Osteoblast (primary cell): ENCODE measurements around the gene TNFSF12. TPM values are rescaled to one million over a fixed set of nuclear protein-coding genes. Genes with fewer than 3 reads are reported as not detected.
"Not testable (repeated sequence)": the region's sequence is repeated elsewhere in the genome, so short reads cannot be mapped to it uniquely, and the experiment has no call there.

Source experiments
- DNase-seq: peaks from one replicate; pipeline ENCODE4 v3.0.0; 2011; ENCODE audit warnings: low spot score, mixed read lengths; ENCODE audit not compliant: insufficient read length; ENCODE audit errors: missing footprints
- H2AFZ ChIP-seq: 2 replicates; pipeline ENCODE4 v1.6.0; 2011; ENCODE audit warnings: mild to moderate bottlenecking, low read length
- H3K27ac ChIP-seq: 2 replicates; pipeline ENCODE4 v1.5.1; 2011; ENCODE audit warnings: mild to moderate bottlenecking, low read depth, low read length, moderate library complexity
- H3K27me3 ChIP-seq: 2 replicates; pipeline ENCODE4 v1.6.0; 2012; ENCODE audit warnings: mild to moderate bottlenecking, control low read depth, inconsistent platforms, low read length, moderate library complexity; ENCODE audit not compliant: insufficient read depth
- H3K36me3 ChIP-seq: 2 replicates; pipeline ENCODE4 v1.5.1; 2011; ENCODE audit warnings: mild to moderate bottlenecking, low read length, control low read depth, moderate library complexity; ENCODE audit not compliant: insufficient read depth
- H3K4me1 ChIP-seq: 2 replicates; pipeline ENCODE4 v1.5.1; 2011; ENCODE audit warnings: mild to moderate bottlenecking, low read length, control low read depth, moderate library complexity; ENCODE audit not compliant: insufficient read depth
- H3K4me2 ChIP-seq: 2 replicates; pipeline ENCODE4 v1.6.0; 2011; ENCODE audit warnings: mild to moderate bottlenecking, low read length; ENCODE audit not compliant: insufficient read depth
- H3K4me3 ChIP-seq: fragments of 200-600 bp; sonication (generic); 3 replicates; pipeline ENCODE4 v1.5.1; 2012; ENCODE audit warnings: mild to moderate bottlenecking, low read length, inconsistent platforms; ENCODE audit not compliant: insufficient read depth
- H3K79me2 ChIP-seq: 2 replicates; pipeline ENCODE4 v1.6.0; 2012; ENCODE audit warnings: mild to moderate bottlenecking, low read length, control low read depth, inconsistent platforms; ENCODE audit not compliant: insufficient read depth
- H3K9me3 ChIP-seq: 2 replicates; pipeline ENCODE4 v1.5.1; 2011; ENCODE audit warnings: low read depth, low read length, control low read depth
- H4K20me1 ChIP-seq: 2 replicates; pipeline ENCODE4 v1.6.0; 2012; ENCODE audit warnings: mild to moderate bottlenecking, low read length, control low read depth; ENCODE audit not compliant: insufficient read depth
- small RNA-seq: library from RNA; depleted of rRNA; stranded (forward); fragments of <200 nt; gene quantifications from one replicate; pipeline ENCODE3, GENCODE V24; 2012
- total RNA-seq: library from RNA; depleted of rRNA; stranded (reverse); fragments of >200 nt; gene quantifications from 2 replicates; pipeline ENCODE4 v1.2.3, GENCODE V29; 2012
- TF ChIP-seq, protein P1 (sequence below): IDR thresholded peaks from 2 replicates; pipeline ENCODE4 v1.5.1; 2011; ENCODE audit warnings: mild to moderate bottlenecking, low read depth, low read length, moderate library complexity; ENCODE audit errors: extremely low read depth

TNFSF12 gene
- total RNA-seq, 1 donor, result 11.2 TPM

DNA sequence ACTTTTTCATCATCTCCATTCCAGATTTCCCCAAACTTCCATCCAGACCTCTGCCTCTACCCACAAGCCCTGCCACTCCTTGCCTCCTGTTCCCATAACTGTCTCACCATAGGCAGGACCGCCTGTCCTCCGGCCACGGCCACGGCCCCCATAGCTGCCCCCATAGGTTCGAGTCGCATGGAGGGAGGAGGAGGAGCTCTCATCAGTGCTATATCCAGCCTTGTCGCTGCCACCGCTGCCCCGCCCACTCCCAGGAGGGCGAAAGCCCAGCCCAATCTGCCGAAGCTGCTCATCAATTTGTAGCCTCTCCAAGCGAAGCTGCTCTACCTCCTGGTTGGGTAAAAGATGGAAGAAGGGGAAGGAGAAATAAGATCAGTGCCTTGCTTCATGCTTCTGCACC, 44.4 kb downstream of the TNFSF12 start:
- no peak for DNase-seq
- H3K4me2 ChIP-seq, result no peak overlapping the region
- peaks cover 13% of the 10 kb centered on the region for H4K20me1 ChIP-seq
- no peaks in the 10 kb centered on the region for H3K9me3 ChIP-seq
- no peak overlapping the region for H3K27ac ChIP-seq
- no peaks in the 10 kb centered on the region for H3K27me3 ChIP-seq
- no peak overlapping the region for H2AFZ ChIP-seq
- H3K4me3 ChIP-seq, result no peak overlapping the region
- peaks cover 18% of the 10 kb centered on the region for H3K4me1 ChIP-seq
- H3K36me3 ChIP-seq, result peaks cover 71% of the 10 kb centered on the region
- TF ChIP-seq, protein P1, sequence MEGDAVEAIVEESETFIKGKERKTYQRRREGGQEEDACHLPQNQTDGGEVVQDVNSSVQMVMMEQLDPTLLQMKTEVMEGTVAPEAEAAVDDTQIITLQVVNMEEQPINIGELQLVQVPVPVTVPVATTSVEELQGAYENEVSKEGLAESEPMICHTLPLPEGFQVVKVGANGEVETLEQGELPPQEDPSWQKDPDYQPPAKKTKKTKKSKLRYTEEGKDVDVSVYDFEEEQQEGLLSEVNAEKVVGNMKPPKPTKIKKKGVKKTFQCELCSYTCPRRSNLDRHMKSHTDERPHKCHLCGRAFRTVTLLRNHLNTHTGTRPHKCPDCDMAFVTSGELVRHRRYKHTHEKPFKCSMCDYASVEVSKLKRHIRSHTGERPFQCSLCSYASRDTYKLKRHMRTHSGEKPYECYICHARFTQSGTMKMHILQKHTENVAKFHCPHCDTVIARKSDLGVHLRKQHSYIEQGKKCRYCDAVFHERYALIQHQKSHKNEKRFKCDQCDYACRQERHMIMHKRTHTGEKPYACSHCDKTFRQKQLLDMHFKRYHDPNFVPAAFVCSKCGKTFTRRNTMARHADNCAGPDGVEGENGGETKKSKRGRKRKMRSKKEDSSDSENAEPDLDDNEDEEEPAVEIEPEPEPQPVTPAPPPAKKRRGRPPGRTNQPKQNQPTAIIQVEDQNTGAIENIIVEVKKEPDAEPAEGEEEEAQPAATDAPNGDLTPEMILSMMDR, result no peak
- peaks cover 8% of the 10 kb centered on the region for H3K79me2 ChIP-seq

GRCh38 chr17:7597561-7597960, 48.7 kb downstream of the TNFSF12 start:
- not testable (repeated sequence) for H3K9me3 ChIP-seq, H4K20me1 ChIP-seq, H3K4me1 ChIP-seq, H3K4me3 ChIP-seq, H3K4me2 ChIP-seq, H3K27ac ChIP-seq, DNase-seq, H2AFZ ChIP-seq, H3K79me2 ChIP-seq, H3K27me3 ChIP-seq
- peaks cover 78% of the 10 kb centered on the region for H3K36me3 ChIP-seq

- no peaks in the 10 kb centered on the region for H3K9me3 ChIP-seq
- H3K27me3 ChIP-seq, result no peaks in the 10 kb centered on the region
- no peak overlapping the region for H3K27ac ChIP-seq
- H3K36me3 ChIP-seq, result peaks cover 52% of the 10 kb centered on the region
- H2AFZ ChIP-seq, result no peak overlapping the region
- peaks cover 61% of the 10 kb centered on the region for H3K79me2 ChIP-seq
- peaks cover 33% of the 10 kb centered on the region for H4K20me1 ChIP-seq
- no peak for DNase-seq
- TF ChIP-seq, protein P1, result no peak
- H3K4me3 ChIP-seq, result no peak overlapping the region
- H3K4me1 ChIP-seq, result no peaks in the 10 kb centered on the region
- H3K4me2 ChIP-seq, result no peak overlapping the region
Measured at GRCh38 chr17:7606280-7606679, 57.4 kb downstream of the TNFSF12 start.

Small RNA genes lying within 50 kb of the gene (small RNA-seq; reads per million reads assigned to genes)
- not detected for gene CD68
- not detected for gene RF00019
- not detected for gene SNORA48
- not detected for gene SNORD10

Other genes with a start within 250 kb of the TNFSF12 start
- 436 and 491 TPM in 2 replicates for gene EIF5A, start 241.4 kb upstream of the TNFSF12 start, total RNA-seq
- gene GPS2, start 233.7 kb upstream of the TNFSF12 start, total RNA-seq, result 46.9 and 48.1 TPM in 2 replicates
- gene NEURL4, start 219.7 kb upstream of the TNFSF12 start, total RNA-seq, result 14.7 and 18.8 TPM in 2 replicates
- 0.59 TPM in 1 of 2 replicates, not detected in the other for gene ACAP1, start 212.5 kb upstream of the TNFSF12 start, total RNA-seq
- 11.5 and 11.9 TPM in 2 replicates for gene KCTD11, start 196.9 kb upstream of the TNFSF12 start, total RNA-seq
- not detected in 2 replicates for gene TMEM95, start 193.9 kb upstream of the TNFSF12 start, total RNA-seq
- 0.36 TPM in 1 of 2 replicates, not detected in the other for gene TNK1, start 168.0 kb upstream of the TNFSF12 start, total RNA-seq
- gene PLSCR3, start 154.5 kb upstream of the TNFSF12 start, total RNA-seq, result 19.4 and 27.9 TPM in 2 replicates
- gene TMEM256, start 145.0 kb upstream of the TNFSF12 start, total RNA-seq, result 59.4 and 84.6 TPM in 2 replicates
- gene NLGN2, start 141.2 kb upstream of the TNFSF12 start, total RNA-seq, result 5.3 and 5.8 TPM in 2 replicates
- not detected in 2 replicates for gene SPEM1, start 128.7 kb upstream of the TNFSF12 start, total RNA-seq
- not detected in 2 replicates for gene SPEM2, start 123.4 kb upstream of the TNFSF12 start, total RNA-seq
- gene SPEM3, start 120.2 kb upstream of the TNFSF12 start, total RNA-seq, result not detected in 2 replicates
- 1.2 and 1.8 TPM in 2 replicates for gene TMEM102, start 113.6 kb upstream of the TNFSF12 start, total RNA-seq
- gene FGF11, start 109.5 kb upstream of the TNFSF12 start, total RNA-seq, result 0.29 and 0.36 TPM in 2 replicates
- 5.3 and 5.4 TPM in 2 replicates for gene CHRNB1, start 104.0 kb upstream of the TNFSF12 start, total RNA-seq
- 36.2 and 36.5 TPM in 2 replicates for gene ZBTB4, start 69.4 kb upstream of the TNFSF12 start, total RNA-seq
- not detected in 2 replicates for gene SLC35G6, start 67.6 kb upstream of the TNFSF12 start, total RNA-seq
- gene POLR2A, start 64.7 kb upstream of the TNFSF12 start, total RNA-seq, result 95.9 and 101 TPM in 2 replicates
- gene TNFSF13, start 9.7 kb downstream of the TNFSF12 start, total RNA-seq, result 0.59 and 1.1 TPM in 2 replicates
- 54.2 and 68.0 TPM in 2 replicates for gene SENP3, start 12.9 kb downstream of the TNFSF12 start, total RNA-seq
- 31.8 and 55.7 TPM in 2 replicates for gene CD68, start 30.6 kb downstream of the TNFSF12 start, total RNA-seq
- gene MPDU1, start 34.8 kb downstream of the TNFSF12 start, total RNA-seq, result 60.1 and 64.1 TPM in 2 replicates
- 0.59 and 0.72 TPM in 2 replicates for gene SOX15, start 41.0 kb downstream of the TNFSF12 start, total RNA-seq
- gene FXR2, start 65.8 kb downstream of the TNFSF12 start, total RNA-seq, result 41.8 and 42.7 TPM in 2 replicates
- 41.3 and 52.5 TPM in 2 replicates for gene SAT2, start 78.8 kb downstream of the TNFSF12 start, total RNA-seq
- gene SHBG, start 81.1 kb downstream of the TNFSF12 start, total RNA-seq, result 0.36 and 0.88 TPM in 2 replicates
- under 0.01 TPM in 1 of 2 replicates, not detected in the other for gene ATP1B2, start 101.9 kb downstream of the TNFSF12 start, total RNA-seq
- 63.9 and 71.3 TPM in 2 replicates for gene TP53, start 138.4 kb downstream of the TNFSF12 start, total RNA-seq
- 3.5 and 4.3 TPM in 2 replicates for gene WRAP53, start 139.4 kb downstream of the TNFSF12 start, total RNA-seq
- 1.8 and 2.7 TPM in 2 replicates for gene EFNB3, start 156.1 kb downstream of the TNFSF12 start, total RNA-seq
- under 0.01 and 0.88 TPM in 2 replicates for gene DNAH2, start 168.7 kb downstream of the TNFSF12 start, total RNA-seq